ENCODE results near the gene FRZB. TPM values are rescaled to one million over a fixed set of nuclear protein-coding genes. Genes with fewer than 3 reads are reported as not detected.

Gene FRZB
- total RNA-seq, 1 donor from 2014 or later, result 69.0 TPM

DNA sequence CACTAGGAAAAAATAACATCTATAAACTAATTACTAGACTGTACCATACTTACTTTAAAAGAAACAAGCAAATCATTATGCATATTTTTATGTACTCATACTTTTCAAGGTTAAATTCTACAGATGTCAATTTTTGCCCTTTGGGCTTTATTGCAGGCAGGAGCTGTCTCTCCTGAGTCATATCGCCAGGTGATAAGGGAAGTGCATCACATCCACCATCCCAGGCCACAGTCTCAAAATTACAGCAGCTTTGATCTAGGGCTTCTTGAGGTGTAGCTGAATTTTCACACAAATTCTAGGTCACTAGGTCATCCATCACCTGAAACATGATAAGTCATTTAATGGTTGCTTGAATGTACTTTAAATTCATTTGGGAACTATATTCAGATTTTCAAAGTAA lies 38.4 kb upstream of the FRZB start:
- Mint-ChIP-seq H3K27me3 (ENCODE audit: insufficient read depth, low read depth) (no peaks in the 10 kb centered on the region), H3K36me3 (peaks cover 21% of the 10 kb centered on the region), H3K4me1 (peaks cover 25% of the 10 kb centered on the region), H3K9me3 (peaks cover 10% of the 10 kb centered on the region), H3K27ac (no peak overlapping the region), H3K4me3 (no peak overlapping the region)
- Histone ChIP-seq H3K4me3 (no peak overlapping the region), H3K4me1 (peaks cover 16% of the 10 kb centered on the region), H3K79me2 (ENCODE audit: low read depth) (no peaks in the 10 kb centered on the region), H3K36me3 (no peaks in the 10 kb centered on the region), H3F3A (ENCODE audit: low read depth) (peaks cover 18% of the 10 kb centered on the region), H3K27ac (no peak overlapping the region), H2AFZ (replicated peaks) (no peak overlapping the region), H4K20me1 (ENCODE audit: low read depth) (no peaks in the 10 kb centered on the region), H3K9me3 (ENCODE audit: low read depth) (no peaks in the 10 kb centered on the region), H3K9ac (no peak overlapping the region), H3K4me2 (no peak overlapping the region), H3K27me3 (no peaks in the 10 kb centered on the region)
- no peak for DNase-seq (ENCODE audit: low spot score)
- TF ChIP-seq EZH2 (IDR thresholded peaks at IDR 0.05) (no peak), EZH2phosphoT487 (IDR thresholded peaks at IDR 0.05) (no peak)
- TF ChIP-seq, protein P1, sequence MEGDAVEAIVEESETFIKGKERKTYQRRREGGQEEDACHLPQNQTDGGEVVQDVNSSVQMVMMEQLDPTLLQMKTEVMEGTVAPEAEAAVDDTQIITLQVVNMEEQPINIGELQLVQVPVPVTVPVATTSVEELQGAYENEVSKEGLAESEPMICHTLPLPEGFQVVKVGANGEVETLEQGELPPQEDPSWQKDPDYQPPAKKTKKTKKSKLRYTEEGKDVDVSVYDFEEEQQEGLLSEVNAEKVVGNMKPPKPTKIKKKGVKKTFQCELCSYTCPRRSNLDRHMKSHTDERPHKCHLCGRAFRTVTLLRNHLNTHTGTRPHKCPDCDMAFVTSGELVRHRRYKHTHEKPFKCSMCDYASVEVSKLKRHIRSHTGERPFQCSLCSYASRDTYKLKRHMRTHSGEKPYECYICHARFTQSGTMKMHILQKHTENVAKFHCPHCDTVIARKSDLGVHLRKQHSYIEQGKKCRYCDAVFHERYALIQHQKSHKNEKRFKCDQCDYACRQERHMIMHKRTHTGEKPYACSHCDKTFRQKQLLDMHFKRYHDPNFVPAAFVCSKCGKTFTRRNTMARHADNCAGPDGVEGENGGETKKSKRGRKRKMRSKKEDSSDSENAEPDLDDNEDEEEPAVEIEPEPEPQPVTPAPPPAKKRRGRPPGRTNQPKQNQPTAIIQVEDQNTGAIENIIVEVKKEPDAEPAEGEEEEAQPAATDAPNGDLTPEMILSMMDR (IDR thresholded peaks at IDR 0.05), result no peak

DNA sequence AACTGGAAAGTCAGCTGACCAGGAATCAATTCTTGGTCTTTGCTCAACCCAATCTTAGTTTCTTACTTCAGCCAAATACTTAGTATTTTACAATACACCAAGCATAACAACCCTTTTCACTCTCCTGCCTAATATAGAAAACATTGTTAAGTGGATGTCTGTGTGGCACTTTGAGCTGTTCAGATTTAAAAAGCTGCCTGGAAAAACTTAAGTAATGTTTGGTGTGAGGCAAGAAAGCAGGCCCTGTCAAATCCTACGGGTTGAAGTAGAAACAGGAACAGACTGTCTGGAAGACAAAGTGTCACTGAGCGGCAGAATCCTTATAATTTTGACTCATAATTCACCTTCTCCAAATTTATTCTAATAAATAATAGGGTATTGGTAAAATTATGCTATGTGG lies 37.1 kb upstream of the FRZB start:
- Histone ChIP-seq H4K20me1 (ENCODE audit: low read depth) (no peaks in the 10 kb centered on the region), H3K4me1 (peaks cover 16% of the 10 kb centered on the region), H3F3A (ENCODE audit: low read depth) (peaks cover 18% of the 10 kb centered on the region), H3K27me3 (no peaks in the 10 kb centered on the region), H3K9me3 (ENCODE audit: low read depth) (no peaks in the 10 kb centered on the region), H3K79me2 (ENCODE audit: low read depth) (no peaks in the 10 kb centered on the region), H3K4me3 (no peak overlapping the region), H2AFZ (replicated peaks) (no peak overlapping the region), H3K36me3 (no peaks in the 10 kb centered on the region), H3K27ac (no peak overlapping the region), H3K9ac (no peak overlapping the region), H3K4me2 (no peak overlapping the region)
- Mint-ChIP-seq H3K36me3 (peaks cover 10% of the 10 kb centered on the region), H3K4me3 (no peak overlapping the region), H3K27me3 (ENCODE audit: insufficient read depth, low read depth) (no peaks in the 10 kb centered on the region), H3K4me1 (peaks cover 25% of the 10 kb centered on the region), H3K9me3 (peaks cover 2% of the 10 kb centered on the region), H3K27ac (no peak overlapping the region)
- no peak for DNase-seq (ENCODE audit: low spot score)
- TF ChIP-seq EZH2 (IDR thresholded peaks at IDR 0.05), result no peak
- TF ChIP-seq, protein P1 (IDR thresholded peaks at IDR 0.05), result no peak

DNA sequence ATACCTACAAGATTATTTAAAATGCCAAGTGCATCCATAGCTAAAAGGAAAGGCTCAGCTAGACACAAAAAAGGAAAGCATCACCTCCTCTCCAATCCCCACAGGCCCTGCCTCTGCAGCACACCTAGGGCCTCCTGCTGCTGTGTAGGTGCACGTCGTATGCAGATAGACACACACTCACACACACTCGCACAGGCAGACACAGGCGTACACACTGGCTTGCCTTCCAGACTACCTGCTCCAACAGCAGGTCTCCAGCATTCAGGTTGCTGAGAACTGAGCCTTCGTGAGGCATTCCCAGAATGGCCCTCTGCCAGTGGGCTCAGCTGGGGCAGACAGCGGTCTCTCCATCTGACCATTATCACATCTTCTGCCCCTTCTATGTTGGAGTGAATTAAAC lies 35.3 kb upstream of the FRZB start:
- H3K9me3 Mint-ChIP-seq, result no peaks in the 10 kb centered on the region
- Histone ChIP-seq H3K36me3 (no peaks in the 10 kb centered on the region), H3K27ac (no peak overlapping the region), H3K79me2 (ENCODE audit: low read depth) (no peaks in the 10 kb centered on the region), H3F3A (ENCODE audit: low read depth) (peaks cover 6% of the 10 kb centered on the region), H4K20me1 (ENCODE audit: low read depth) (no peaks in the 10 kb centered on the region), H3K27me3 (no peaks in the 10 kb centered on the region), H2AFZ (replicated peaks) (no peak overlapping the region), H3K4me2 (no peak overlapping the region), H3K9ac (no peak overlapping the region), H3K4me1 (peaks cover 6% of the 10 kb centered on the region), H3K4me3 (no peak overlapping the region), H3K9me3 (ENCODE audit: low read depth) (no peaks in the 10 kb centered on the region)
- H3K27ac Mint-ChIP-seq, result no peak overlapping the region
- peaks cover 7% of the 10 kb centered on the region for H3K36me3 Mint-ChIP-seq
- no peak for DNase-seq (ENCODE audit: low spot score)
- H3K27me3 Mint-ChIP-seq (ENCODE audit: insufficient read depth, low read depth), result no peaks in the 10 kb centered on the region
- H3K4me3 Mint-ChIP-seq, result no peak overlapping the region
- H3K4me1 Mint-ChIP-seq, result peaks cover 14% of the 10 kb centered on the region
- TF ChIP-seq EZH2 (IDR thresholded peaks at IDR 0.05), result no peak
- TF ChIP-seq EZH2phosphoT487 (IDR thresholded peaks at IDR 0.05), result no peak
- TF ChIP-seq, protein P1 (IDR thresholded peaks at IDR 0.05), result no peak
